H1 (cell line): Measurements from ENCODE around the gene MYO16. TPM values are rescaled to one million over a fixed set of nuclear protein-coding genes. Genes with fewer than 3 reads are reported as not detected.

Experiments
- CHD2 ChIP-seq: IDR thresholded peaks from 2 replicates; pipeline ENCODE4 v1.6.1; 2012; ENCODE audit warnings: low read length, improper control_type of control experiment
- PHF8 ChIP-seq: fragments of 200-600 bp; sonication (generic); conservative IDR thresholded peaks from 2 replicates; pipeline ENCODE4 v1.7.1; 2012; ENCODE audit warnings: low read depth, mild to moderate bottlenecking, inconsistent platforms, low read length, moderate library complexity
- RNF2 ChIP-seq: fragments of 200-900, 300-1000 bp; sonication (generic); IDR thresholded peaks from 2 replicates; pipeline ENCODE4 v1.7.1; 2016; ENCODE audit warnings: borderline replicate concordance, low read depth, mild to moderate bottlenecking, antibody characterized with exemption, low read length; ENCODE audit not compliant: poor library complexity, severe bottlenecking; ENCODE audit errors: missing control alignments
- SIN3A ChIP-seq, 2 experiments: IDR thresholded peaks in 1 of 2; conservative IDR thresholded peaks in 1 of 2; 2 replicates each; pipeline ENCODE4 v1.6.1; 2011 to 2012; ENCODE audit warnings: low read length in 2 of 2, improper control_type of control experiment in 1 of 2, low read depth in 1 of 2, mild to moderate bottlenecking in 1 of 2
- SIX5 ChIP-seq: IDR thresholded peaks from 2 replicates; pipeline ENCODE4 v1.6.1; 2011; ENCODE audit warnings: mild to moderate bottlenecking, low read depth, low read length
- SP4 ChIP-seq: IDR thresholded peaks from 2 replicates; pipeline ENCODE4 v1.6.1; 2012; ENCODE audit warnings: low read length, inconsistent platforms
- TAF1 ChIP-seq: IDR thresholded peaks from 2 replicates; pipeline ENCODE4 v1.6.1; 2011; ENCODE audit warnings: mild to moderate bottlenecking, low read depth, low read length
- polyA plus RNA-seq, 7 experiments: library from polyadenylated mRNA; depleted of rRNA in 3 of 7; stranded (reverse) in 5 of 7; unstranded in 2 of 7; fragments of >200 nt in 5 of 7; fragments of 200-250 nt in 2 of 7; gene quantifications; 1 replicate in 5 of 7; 2 replicates in 1 of 7; 4 replicates in 1 of 7; pipeline versions ENCODE4 v1.2.1 to v1.2.3, GENCODE V29; 2011 to 2013; ENCODE audit warnings: missing spikeins in 2 of 7, mixed read lengths in 2 of 7
- total RNA-seq: library from RNA; stranded (reverse); fragmentation: NEBNext Ultra II Directional; extraction: Animal tissue kit (Norgen Biotek cat#: 25700); gene quantifications from 2 replicates; pipeline ENCODE4 v1.2.1, GENCODE V29; 2021

The MYO16 gene
- total and polyA plus RNA-seq, 2 of the 8 experiments (the other 6 are each of a cell fraction or from before 2014, with no cell fraction given), result 0.02 to 0.22 TPM

DNA sequence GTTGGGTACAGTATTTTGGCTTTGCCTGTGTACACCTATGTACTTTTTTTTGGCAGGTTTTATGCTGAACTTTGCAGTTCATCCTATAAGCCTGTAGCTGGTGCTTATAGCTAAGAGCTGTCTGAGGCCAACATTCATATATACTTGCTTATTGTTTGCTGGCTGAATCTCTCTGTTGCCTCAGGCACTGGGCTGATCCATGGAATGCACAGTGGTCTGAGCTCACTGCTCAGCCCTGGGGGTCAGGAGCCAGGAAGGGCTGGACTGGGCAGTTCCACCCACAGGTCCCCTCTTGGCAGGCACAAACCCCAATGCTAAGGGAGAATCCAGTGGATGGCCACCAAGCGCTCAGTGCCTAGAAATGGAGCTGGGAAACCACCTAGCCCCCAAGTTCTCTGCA, 308.7 kb downstream of the MYO16 start (continued):
- TF ChIP-seq SIN3A (conservative IDR thresholded peaks at IDR 0.05 in 1 of 2, IDR thresholded peaks at IDR 0.05 in 1 of 2; ENCODE audit: low read depth in 1 of 2, low read length in 2 of 2) (no peak), SP4 (no peak), SIX5 (no peak), CHD2 (no peak), TAF1 (no peak), PHF8 (no peak), RNF2 (no peak)
